Adipose tissue (tissue), 3 donors: ENCODE data around the gene PSMG3. TPM values are rescaled to one million over a fixed set of nuclear protein-coding genes. Genes with fewer than 3 reads are reported as not detected.
"Not testable (repeated sequence)": the region's sequence is repeated elsewhere in the genome, so short reads cannot be mapped to it uniquely, and the experiment has no call there.

ENCODE experiments used
- H3K27ac ChIP-seq: one replicate; pipeline ENCODE4 v1.5.1; 2013; ENCODE audit warnings: low read depth, low read length
- WGBS, 3 donors: extraction: QIAGEN DNeasy Blood & Tissue Kit; methylation state at CpG; one replicate each; pipeline ENCODE4 v1.1.7; 2013; 5-methylcytosine and 5-hydroxymethylcytosine counted together
- polyA plus RNA-seq, 3 donors: library from polyadenylated mRNA; stranded (reverse); fragments of 200-250 nt; gene quantifications; one replicate each; pipeline ENCODE4 v1.2.3, GENCODE V29; 2013
- donor health status: healthy with polysubstance abuse.
- donor health status: Bipolar disorder and iron deficiency.
- donor health status: healthy.

Gene PSMG3
- polyA plus RNA-seq, 3 donors: 21.3 to 41.8 (median 34.7) TPM

DNA sequence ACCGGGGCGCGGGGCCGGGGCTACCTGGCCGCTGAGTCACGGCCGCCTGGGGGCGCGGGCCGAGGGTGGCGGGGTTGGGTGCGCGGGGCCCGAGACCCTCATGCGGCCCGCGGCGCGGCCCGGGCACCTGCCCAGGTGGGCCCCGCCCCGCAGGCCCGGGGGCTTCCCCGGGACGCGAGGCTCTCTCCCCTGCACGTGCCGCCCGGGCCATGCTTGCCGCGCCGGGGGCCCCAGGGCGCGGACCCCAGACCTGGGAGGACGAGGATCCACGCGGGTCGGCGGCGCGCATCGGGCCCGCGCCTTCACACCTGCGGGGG, 38.9 kb downstream of the PSMG3 start:
- peak overlapping the region; percentile 90 for H3K27ac ChIP-seq
- WGBS, 3 donors: 1% methylated on average over 13 to 45 of the region's 45 CpGs; no CpG with 5 or more reads in 1 of the 3 donors

DNA sequence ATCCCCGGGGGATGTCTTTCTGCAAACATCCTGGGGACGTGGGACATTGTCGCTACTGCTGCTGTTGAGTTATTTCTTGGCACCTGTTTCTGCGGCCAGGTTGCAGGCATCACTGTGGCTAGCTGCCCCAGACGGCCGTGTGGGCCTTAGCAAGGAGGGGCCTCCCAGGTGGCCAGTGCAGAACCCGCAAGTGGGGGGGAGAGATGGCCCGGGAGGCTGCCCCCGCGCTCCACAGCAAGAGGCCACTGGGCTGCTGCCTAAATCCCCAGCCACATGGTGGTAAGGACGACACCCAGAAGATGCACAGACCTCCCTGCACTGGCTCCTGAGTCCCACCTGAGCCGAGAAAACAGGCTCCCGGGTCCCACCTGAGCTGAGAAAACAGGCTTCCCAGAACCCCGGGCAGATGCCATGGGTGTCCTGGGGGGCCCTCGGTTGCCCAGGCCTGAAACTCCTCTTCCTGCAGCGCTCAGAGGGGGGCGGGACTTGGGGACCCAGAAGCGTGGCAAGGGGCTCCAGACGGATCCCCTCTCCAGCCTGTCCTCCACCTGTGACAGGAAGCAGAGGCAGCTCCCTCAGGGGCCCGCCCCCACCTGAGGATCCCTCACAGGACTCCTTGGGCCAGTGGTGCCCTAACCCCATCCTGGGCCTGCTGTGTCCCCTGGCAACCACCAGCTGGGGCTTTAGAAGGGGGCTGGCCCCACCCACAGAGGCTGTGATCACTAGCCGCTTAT, 40.3 kb downstream of the PSMG3 start:
- WGBS, 3 donors: 65 to 71% (median 70%) methylated on average over 21 of the region's 21 CpGs
- no peak overlapping the region for H3K27ac ChIP-seq

DNA sequence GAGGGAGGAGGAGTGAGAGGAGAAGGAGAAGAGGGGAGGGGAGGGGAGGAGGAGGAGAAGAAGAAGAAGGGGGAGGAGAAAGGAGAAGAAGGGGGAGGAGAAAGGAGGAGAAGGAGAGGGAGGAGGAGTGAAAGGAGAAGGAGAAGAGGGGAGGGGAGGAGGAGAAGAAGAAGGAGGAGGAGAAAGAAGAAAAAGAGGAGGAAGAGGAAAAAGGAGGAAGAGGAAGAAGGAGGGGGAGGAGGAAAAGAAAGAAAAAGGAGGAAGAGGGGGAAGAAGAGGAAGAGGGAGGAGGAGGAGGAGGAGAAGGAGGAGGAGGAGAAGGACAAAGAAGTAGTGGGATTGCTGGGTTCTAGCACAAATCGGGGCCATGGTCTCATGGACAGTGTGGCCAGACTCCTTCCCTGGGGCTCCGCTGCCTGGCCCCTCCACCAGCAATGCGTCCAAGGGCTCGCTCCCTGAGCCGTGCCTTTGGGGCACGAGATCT, 43.5 kb downstream of the PSMG3 start:
- H3K27ac ChIP-seq: no peak overlapping the region
- WGBS, 3 donors: 54 to 66% (median 56%) methylated on average over 6 of the region's 6 CpGs

GRCh38 chr7:1525409-1525808, 44.4 kb downstream of the PSMG3 start:
- WGBS, 3 donors: 91 to 95% (median 94%) methylated on average over 6 of the region's 6 CpGs
- no peak overlapping the region for H3K27ac ChIP-seq

DNA sequence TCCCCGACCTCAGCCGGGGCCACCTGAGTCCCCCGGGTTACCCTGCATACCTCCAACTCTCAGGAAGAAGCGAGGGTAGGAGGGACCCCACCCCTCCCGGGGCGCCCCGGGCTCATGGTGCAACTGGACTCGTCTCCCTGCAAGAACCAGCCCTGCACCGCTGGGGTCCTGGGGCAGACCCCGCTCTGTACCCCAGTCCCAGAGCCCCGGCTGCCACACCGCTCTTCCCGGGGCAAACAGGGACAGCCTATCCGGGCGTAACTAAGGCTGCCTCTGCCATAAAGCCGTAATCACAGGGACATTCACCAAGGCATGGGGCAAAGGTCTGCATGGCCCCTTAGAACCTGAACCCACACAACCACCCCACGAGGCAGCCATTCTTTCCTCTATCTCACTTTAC, 46.0 kb downstream of the PSMG3 start:
- WGBS, 3 donors: 77 to 82% (median 79%) methylated on average over 17 of the region's 17 CpGs
- no peak overlapping the region for H3K27ac ChIP-seq

- WGBS, 3 donors: 30 to 57% (median 51%) methylated on average over 13 of the region's 13 CpGs
Observed at GRCh38 chr7:1523208-1523607, 46.6 kb downstream of the PSMG3 start.

DNA sequence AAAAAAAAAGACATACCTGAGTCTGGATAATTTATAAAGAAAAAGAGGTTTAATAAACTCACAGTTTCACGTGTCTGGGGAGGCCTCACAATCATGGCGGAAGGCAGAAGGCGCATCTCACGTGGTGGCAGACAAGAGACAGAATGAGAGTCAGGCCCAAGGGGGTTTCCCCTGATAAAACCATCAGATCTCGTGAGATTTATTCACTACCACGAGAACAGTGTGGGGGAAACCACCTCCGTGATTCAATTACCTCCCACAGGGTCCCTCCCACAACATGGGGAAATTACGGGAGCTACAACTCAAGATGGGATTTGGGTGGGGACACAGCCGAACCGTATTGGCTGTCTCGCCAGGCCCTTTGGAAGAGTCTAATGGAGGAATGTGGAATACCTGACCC, 48.4 kb downstream of the PSMG3 start:
- 78 to 83% (median 81%) methylated on average over 11 of the region's 11 CpGs for WGBS, 3 donors

More at GRCh38 chr7:1523208-1523607, 46.6 kb downstream of the PSMG3 start:
- H3K27ac ChIP-seq: no peak overlapping the region

GRCh38 chr7:1520539-1521234, 49.1 kb downstream of the PSMG3 start:
- WGBS, 3 donors: 80 to 81% (median 81%) methylated on average over 27 of the region's 27 CpGs
- no peak overlapping the region for H3K27ac ChIP-seq

More for the DNA sequence above, 48.4 kb downstream of the PSMG3 start:
- H3K27ac ChIP-seq: no peak overlapping the region

DNA sequence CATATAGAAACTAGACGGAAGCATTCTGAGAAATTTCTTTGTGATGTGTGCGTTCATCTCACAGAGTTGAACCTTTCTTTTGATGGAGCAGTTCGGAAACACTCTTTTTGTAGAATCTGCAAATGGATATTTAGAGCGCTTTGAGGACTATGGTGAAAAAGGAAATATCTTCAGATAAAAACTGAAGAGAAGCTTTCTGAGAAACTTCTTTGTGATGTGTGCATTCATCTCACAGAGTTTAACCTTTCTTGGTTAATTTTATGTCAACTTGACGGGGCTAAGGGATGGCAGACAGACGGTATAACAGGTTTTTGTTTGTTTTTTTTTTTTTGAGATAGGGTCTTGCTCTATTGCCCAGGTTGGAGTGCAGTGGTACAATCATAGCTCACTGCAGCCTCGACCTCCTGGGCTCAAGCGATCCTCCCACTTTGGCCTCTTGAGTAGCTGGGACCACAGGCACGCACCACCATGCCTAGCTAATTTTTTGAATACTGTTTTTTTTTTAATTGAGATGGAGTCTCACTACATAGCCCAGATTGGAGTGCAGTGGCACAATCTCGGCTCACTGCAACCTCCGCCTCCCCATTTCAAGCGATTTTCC, 50.4 kb downstream of the PSMG3 start:
- WGBS, 3 donors: 92 to 95% (median 93%) methylated on average over 12 of the region's 12 CpGs

More for the DNA sequence above, 50.4 kb downstream of the PSMG3 start:
- H3K27ac ChIP-seq: not testable (repeated sequence)

Other genes starting within 250 kb of the PSMG3 start
- gene MICALL2, start 110.6 kb downstream of the PSMG3 start, polyA plus RNA-seq: 10 to 100 TPM in 2 of 3 donors, 1 to 10 TPM in 1; 8.5 to 24.2 (median 20.9) TPM
- gene INTS1, start 65.6 kb downstream of the PSMG3 start, polyA plus RNA-seq: 10 to 100 TPM; 44.8 to 54.7 (median 49.1) TPM
- 10 to 100 TPM; 23.9 to 64.1 (median 45.5) TPM for gene MAFK, start 39.3 kb downstream of the PSMG3 start, polyA plus RNA-seq
- 10 to 100 TPM in 1 of 3 donors, under 1 TPM in 2; 0.34 to 16.8 (median 0.91) TPM for gene TMEM184A, start 13.8 kb downstream of the PSMG3 start, polyA plus RNA-seq
- gene ELFN1, start 100.2 kb upstream of the PSMG3 start, polyA plus RNA-seq: 1 to 10 TPM in 1 of 3 donors, under 1 TPM in 2; 0.58 to 5.5 (median 0.67) TPM